Measurements from ENCODE around the gene CCDC51.

The CCDC51 gene

DNA sequence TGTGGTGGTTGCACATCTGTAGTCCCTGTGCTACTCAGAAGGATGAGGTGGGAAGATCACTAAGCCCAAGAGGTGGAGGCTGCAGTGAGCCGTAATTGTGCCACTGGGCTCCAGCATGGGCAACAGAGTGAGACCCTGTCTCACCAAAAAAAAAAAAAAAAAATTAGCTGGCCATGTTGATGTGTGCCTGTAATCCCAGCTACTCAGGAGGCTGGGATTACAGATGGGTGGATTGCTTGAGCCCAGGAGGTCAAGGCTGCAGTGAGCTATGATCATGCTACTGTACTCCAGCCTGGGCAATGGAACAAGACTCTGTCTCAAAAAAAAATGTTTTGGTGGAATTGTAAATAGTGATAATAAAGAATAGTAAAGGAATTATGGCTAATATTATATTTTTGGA lies 16.5 kb upstream of the CCDC51 start:
- Histone ChIP-seq H3K27me3 (ENCODE audit: control insufficient read depth in 5 of 5, insufficient read depth in 4 of 5, low read length in 5 of 5) (no peaks in the 10 kb centered on the region), H3K27ac (ENCODE audit: low read depth, low read length) (no peak overlapping the region), H3K9me3 (ENCODE audit: control insufficient read depth in 5 of 5, low read length in 5 of 5) (no peaks in the 10 kb centered on the region), H3K9ac (ENCODE audit: low read length in 5 of 5) (no peak overlapping the region), H3K36me3 (ENCODE audit: control insufficient read depth in 5 of 5, insufficient read depth in 5 of 5, low read length in 5 of 5) (peaks cover 24 to 84% (median 69%) of the 10 kb centered on the region in 5 donors), H3K4me1 (ENCODE audit: control insufficient read depth in 5 of 5, insufficient read depth in 5 of 5, low read length in 5 of 5) (no peaks in the 10 kb centered on the region), H3K4me3 (ENCODE audit: low read depth in 1 of 5, low read length in 5 of 5) (no peak overlapping the region)

DNA sequence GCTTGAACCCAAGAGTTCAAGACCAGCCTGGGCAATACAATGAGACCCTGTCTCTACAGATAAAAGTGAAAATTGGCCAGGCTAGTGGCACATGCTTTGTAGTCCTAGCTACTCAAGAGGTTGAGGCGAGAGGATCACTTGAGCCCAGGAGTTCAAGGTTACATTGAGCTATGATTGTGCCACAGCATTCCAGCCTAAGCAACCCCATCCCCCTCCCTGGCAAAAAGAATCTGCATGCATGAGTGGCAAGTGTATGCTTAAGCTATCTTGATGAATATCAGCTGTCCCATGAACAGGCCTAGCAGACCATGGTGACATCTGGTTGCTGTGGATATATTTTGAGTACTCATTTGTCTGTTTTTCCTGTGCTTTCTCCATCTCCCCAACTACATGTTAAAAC lies 11.4 kb upstream of the CCDC51 start:
- H3K4me3 ChIP-seq (ENCODE audit: low read depth in 1 of 5, low read length in 5 of 5) = no peak overlapping the region
- H3K27ac ChIP-seq (ENCODE audit: low read depth, low read length) = no peak overlapping the region
- H3K36me3 ChIP-seq (ENCODE audit: control insufficient read depth in 5 of 5, insufficient read depth in 5 of 5, low read length in 5 of 5) = peaks cover 16 to 45% (median 34%) of the 10 kb centered on the region in 5 donors
- H3K9ac ChIP-seq (ENCODE audit: low read length in 5 of 5) = no peak overlapping the region
- H3K9me3 ChIP-seq (ENCODE audit: control insufficient read depth in 5 of 5, low read length in 5 of 5) = no peaks in the 10 kb centered on the region
- peaks cover 0 to 15% (median 13%) of the 10 kb centered on the region in 5 donors for H3K4me1 ChIP-seq (ENCODE audit: control insufficient read depth in 5 of 5, insufficient read depth in 5 of 5, low read length in 5 of 5)
- H3K27me3 ChIP-seq (ENCODE audit: control insufficient read depth in 5 of 5, insufficient read depth in 4 of 5, low read length in 5 of 5) = no peaks in the 10 kb centered on the region

DNA sequence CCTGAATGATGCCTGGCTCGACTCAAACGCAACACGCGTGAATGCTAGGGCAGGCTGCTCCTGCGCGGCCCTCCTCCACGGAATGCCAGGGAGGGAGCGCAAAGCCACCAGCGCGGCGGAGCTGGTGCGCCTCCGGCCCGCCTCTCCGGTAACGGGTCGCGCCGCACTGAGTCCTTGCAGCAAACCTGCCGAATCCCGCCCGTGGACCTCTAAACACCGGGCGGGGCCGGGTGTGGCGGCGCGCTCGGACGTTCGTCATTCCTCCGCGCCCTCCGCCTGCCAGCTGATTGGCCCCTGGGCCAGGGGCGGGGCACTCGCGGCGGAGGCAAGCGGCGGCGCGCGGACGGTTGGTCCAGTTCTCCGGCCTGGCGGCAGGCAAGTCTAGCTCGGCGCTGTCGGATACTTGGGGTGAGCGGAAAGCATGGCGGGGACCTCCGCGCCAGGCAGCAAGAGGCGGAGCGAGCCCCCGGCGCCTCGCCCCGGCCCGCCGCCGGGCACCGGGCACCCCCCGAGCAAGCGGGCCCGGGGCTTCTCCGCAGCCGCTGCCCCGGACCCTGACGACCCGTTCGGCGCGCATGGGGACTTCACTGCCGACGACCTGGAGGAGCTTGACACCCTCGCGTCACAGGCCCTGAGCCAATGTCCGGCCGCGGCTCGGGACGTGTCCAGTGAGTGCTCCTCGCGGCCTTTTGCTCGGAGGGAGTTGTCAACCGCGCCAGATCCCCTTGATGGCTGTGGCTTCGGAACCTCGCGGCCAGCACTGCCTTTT lies 6.7 kb upstream of the CCDC51 start, which contains the start of gene ATRIP:
Gene ATRIP (plus strand): TSS at position 313 of the 769 bp plus-strand sequence. CDS start 109 bp downstream, at position 422.
- Histone ChIP-seq H3K27ac (ENCODE audit: low read depth, low read length) (peak within 1 kb of the TSS; percentile 83), H3K4me3 (ENCODE audit: low read depth in 1 of 5, low read length in 5 of 5) (peak within 1 kb of the TSS; percentile 67 to 92 (median 78)), H3K9me3 (ENCODE audit: control insufficient read depth in 5 of 5, low read length in 5 of 5) (no peaks in the 10 kb centered on the region), H3K4me1 (ENCODE audit: control insufficient read depth in 5 of 5, insufficient read depth in 5 of 5, low read length in 5 of 5) (peaks cover 2 to 28% (median 26%) of the 10 kb centered on the region in 5 donors), H3K27me3 (ENCODE audit: control insufficient read depth in 5 of 5, insufficient read depth in 4 of 5, low read length in 5 of 5) (no peaks in the 10 kb centered on the region), H3K9ac (ENCODE audit: low read length in 5 of 5) (peak within 1 kb of the TSS; percentile 44 to 92 (median 83)), H3K36me3 (ENCODE audit: control insufficient read depth in 5 of 5, insufficient read depth in 5 of 5, low read length in 5 of 5) (peaks cover 1 to 35% (median 24%) of the 10 kb centered on the region in 5 donors)

DNA sequence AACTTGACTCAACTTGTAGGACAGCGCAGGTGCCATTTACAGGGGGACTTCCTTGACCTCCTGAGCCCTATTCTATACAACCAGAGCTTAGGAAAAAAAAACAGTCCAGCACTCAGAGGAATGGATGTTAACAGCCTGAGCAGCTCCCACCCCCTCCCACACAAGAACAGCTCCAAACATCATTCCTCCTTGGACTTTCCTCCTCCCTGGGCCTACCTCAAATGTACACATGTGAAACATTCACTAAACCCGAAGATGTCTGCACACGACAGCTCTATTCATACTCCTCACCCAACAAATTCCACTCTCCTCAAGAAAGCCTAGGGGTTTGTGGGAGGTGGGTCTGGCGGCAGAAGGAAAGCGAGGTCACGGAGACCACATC lies 6.1 kb upstream of the CCDC51 start:
- Histone ChIP-seq H3K27me3 (ENCODE audit: control insufficient read depth in 5 of 5, insufficient read depth in 4 of 5, low read length in 5 of 5) (no peaks in the 10 kb centered on the region), H3K27ac (ENCODE audit: low read depth, low read length) (peak overlapping the region; percentile 83), H3K9me3 (ENCODE audit: control insufficient read depth in 5 of 5, low read length in 5 of 5) (no peaks in the 10 kb centered on the region), H3K4me1 (ENCODE audit: control insufficient read depth in 5 of 5, insufficient read depth in 5 of 5, low read length in 5 of 5) (peaks cover 2 to 34% (median 32%) of the 10 kb centered on the region in 5 donors), H3K36me3 (ENCODE audit: control insufficient read depth in 5 of 5, insufficient read depth in 5 of 5, low read length in 5 of 5) (peaks cover 0 to 32% (median 21%) of the 10 kb centered on the region in 5 donors), H3K9ac (ENCODE audit: low read length in 5 of 5) (peak overlapping the region in 4 of 5 donors; percentile 44 to 92 (median 68)), H3K4me3 (ENCODE audit: low read depth in 1 of 5, low read length in 5 of 5) (peak overlapping the region; percentile 67 to 92 (median 78))

DNA sequence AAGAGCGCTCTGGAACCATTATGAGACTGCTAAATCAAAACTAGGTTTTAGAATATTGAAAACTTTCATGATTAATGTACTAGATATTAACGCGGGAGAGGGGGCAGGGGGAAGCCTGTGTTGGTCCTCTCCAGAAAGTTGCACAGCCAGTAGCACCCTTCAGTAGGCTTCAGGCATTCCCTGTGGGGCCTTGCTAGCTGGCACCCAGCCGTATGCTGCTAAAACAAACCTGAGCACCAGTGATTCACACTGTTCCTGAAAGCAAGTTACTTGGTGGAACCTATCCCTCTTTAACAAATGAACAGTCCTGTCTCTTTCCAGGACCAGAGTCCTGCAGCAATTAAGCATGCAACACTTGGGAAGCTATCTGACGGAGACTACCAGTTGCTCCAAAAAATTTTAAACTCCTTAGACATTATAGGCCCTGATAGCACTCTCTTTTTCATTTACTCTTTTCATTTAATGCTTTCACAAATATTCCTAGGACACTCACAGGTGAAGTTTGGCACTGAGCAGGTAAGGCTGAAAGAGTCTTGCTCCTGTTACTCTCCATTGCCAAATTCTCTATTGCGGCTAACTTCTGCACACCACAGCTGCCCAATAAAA lies 5.5 kb upstream of the CCDC51 start:
- Histone ChIP-seq H3K4me1 (ENCODE audit: control insufficient read depth in 5 of 5, insufficient read depth in 5 of 5, low read length in 5 of 5) (peaks cover 2 to 40% (median 38%) of the 10 kb centered on the region in 5 donors), H3K9ac (ENCODE audit: low read length in 5 of 5) (peak overlapping the region in 2 of 5 donors; percentile 88 to 92), H3K4me3 (ENCODE audit: low read depth in 1 of 5, low read length in 5 of 5) (peak overlapping the region in 1 of 5 donors; percentile 89), H3K27ac (ENCODE audit: low read depth, low read length) (no peak overlapping the region), H3K36me3 (ENCODE audit: control insufficient read depth in 5 of 5, insufficient read depth in 5 of 5, low read length in 5 of 5) (peaks cover 0 to 30% (median 21%) of the 10 kb centered on the region in 5 donors), H3K27me3 (ENCODE audit: control insufficient read depth in 5 of 5, insufficient read depth in 4 of 5, low read length in 5 of 5) (no peaks in the 10 kb centered on the region), H3K9me3 (ENCODE audit: control insufficient read depth in 5 of 5, low read length in 5 of 5) (no peaks in the 10 kb centered on the region)

DNA sequence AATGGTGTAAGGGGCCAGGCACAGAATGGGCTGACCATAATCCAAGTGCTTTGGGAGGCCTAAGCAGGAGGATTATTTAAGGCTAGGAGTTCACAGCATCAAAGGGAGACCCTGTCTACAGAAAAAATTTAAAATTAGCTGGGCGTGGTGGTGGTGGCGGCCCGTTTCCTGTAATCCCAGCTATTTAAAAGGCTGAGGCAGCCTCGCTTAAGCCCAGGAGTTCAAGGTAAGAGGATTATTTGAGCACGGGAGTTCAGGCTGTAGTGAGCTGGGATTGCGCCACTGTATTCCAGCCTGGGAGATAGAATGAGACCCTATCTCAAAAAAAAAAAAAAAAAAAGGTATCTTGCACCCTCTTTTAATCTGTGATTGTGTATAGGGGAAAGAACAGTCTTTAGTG lies 2.0 kb upstream of the CCDC51 start:
- H3K9me3 ChIP-seq (ENCODE audit: control insufficient read depth in 5 of 5, low read length in 5 of 5) = no peaks in the 10 kb centered on the region
- peaks cover 2 to 39% (median 36%) of the 10 kb centered on the region in 5 donors for H3K4me1 ChIP-seq (ENCODE audit: control insufficient read depth in 5 of 5, insufficient read depth in 5 of 5, low read length in 5 of 5)
- peaks cover 0 to 30% (median 21%) of the 10 kb centered on the region in 5 donors for H3K36me3 ChIP-seq (ENCODE audit: control insufficient read depth in 5 of 5, insufficient read depth in 5 of 5, low read length in 5 of 5)
- no peaks in the 10 kb centered on the region for H3K27me3 ChIP-seq (ENCODE audit: control insufficient read depth in 5 of 5, insufficient read depth in 4 of 5, low read length in 5 of 5)
- no peak overlapping the region for H3K4me3 ChIP-seq (ENCODE audit: low read depth in 1 of 5, low read length in 5 of 5)
- peak overlapping the region; percentile 23 for H3K27ac ChIP-seq (ENCODE audit: low read depth, low read length)
- peak overlapping the region in 2 of 5 donors; percentile 32 to 48 for H3K9ac ChIP-seq (ENCODE audit: low read length in 5 of 5)

- peak overlapping the region; percentile 86 for H3K27ac ChIP-seq (ENCODE audit: low read depth, low read length)
- H3K4me3 ChIP-seq (ENCODE audit: low read depth in 1 of 5, low read length in 5 of 5) = peak overlapping the region; percentile 67 to 99 (median 88)
- H3K9me3 ChIP-seq (ENCODE audit: control insufficient read depth in 5 of 5, low read length in 5 of 5) = no peaks in the 10 kb centered on the region
- H3K4me1 ChIP-seq (ENCODE audit: control insufficient read depth in 5 of 5, insufficient read depth in 5 of 5, low read length in 5 of 5) = peaks cover 6 to 33% (median 30%) of the 10 kb centered on the region in 5 donors
- peak overlapping the region; percentile 22 to 93 (median 86) for H3K9ac ChIP-seq (ENCODE audit: low read length in 5 of 5)
- peaks cover 0 to 30% (median 21%) of the 10 kb centered on the region in 5 donors for H3K36me3 ChIP-seq (ENCODE audit: control insufficient read depth in 5 of 5, insufficient read depth in 5 of 5, low read length in 5 of 5)
- H3K27me3 ChIP-seq (ENCODE audit: control insufficient read depth in 5 of 5, insufficient read depth in 4 of 5, low read length in 5 of 5) = no peaks in the 10 kb centered on the region
Measured at GRCh38 chr3:48440590-48440958, 655 bp upstream of the CCDC51 start.

DNA sequence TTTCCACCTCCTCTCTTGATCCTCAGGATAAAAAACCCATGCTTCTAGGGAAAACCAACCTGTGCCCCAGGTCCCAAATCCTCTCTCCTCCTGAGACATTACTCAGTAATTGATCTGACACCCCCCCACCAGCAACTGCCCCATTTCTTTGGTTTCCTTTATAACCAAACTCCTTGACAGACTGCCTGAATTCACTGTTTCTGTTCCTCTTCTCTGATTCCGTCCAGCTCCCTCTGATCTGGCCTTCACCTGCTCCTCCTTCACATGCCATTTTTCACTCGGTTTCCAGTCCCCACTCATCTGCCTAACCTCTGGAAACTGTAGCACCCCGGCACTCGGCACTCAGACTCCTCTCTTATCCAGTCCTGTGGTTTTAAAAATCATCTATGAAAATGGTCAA lies 2.1 kb downstream of the CCDC51 start:
- H3K4me1 ChIP-seq (ENCODE audit: control insufficient read depth in 5 of 5, insufficient read depth in 5 of 5, low read length in 5 of 5) = peaks cover 10 to 50% (median 45%) of the 10 kb centered on the region in 5 donors

DNA sequence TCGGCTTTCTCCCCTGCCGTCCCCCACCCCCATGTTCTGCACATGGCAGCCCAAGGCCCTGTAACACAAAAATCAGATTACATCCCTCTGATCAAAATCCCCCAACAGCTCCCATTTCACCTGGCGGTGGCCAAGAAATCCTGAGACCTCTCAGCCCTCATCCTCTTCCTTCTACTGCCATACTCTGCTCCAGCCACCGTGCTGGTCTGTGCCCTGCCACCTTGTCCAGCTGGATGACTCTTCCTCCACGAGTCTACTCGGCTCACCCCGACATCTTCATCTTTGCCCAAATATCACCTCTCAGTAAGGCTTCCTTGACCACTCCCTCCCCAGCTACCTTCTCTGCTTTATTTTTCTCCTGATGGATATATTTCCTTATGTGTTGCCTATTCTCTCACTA lies 3.1 kb downstream of the CCDC51 start:
- no peaks in the 10 kb centered on the region for H3K9me3 ChIP-seq (ENCODE audit: control insufficient read depth in 5 of 5, low read length in 5 of 5)
- H3K4me3 ChIP-seq (ENCODE audit: low read depth in 1 of 5, low read length in 5 of 5) = no peak overlapping the region
- peaks cover 12 to 47% (median 43%) of the 10 kb centered on the region in 5 donors for H3K4me1 ChIP-seq (ENCODE audit: control insufficient read depth in 5 of 5, insufficient read depth in 5 of 5, low read length in 5 of 5)
- H3K27me3 ChIP-seq (ENCODE audit: control insufficient read depth in 5 of 5, insufficient read depth in 4 of 5, low read length in 5 of 5) = no peaks in the 10 kb centered on the region
- H3K9ac ChIP-seq (ENCODE audit: low read length in 5 of 5) = no peak overlapping the region
- H3K27ac ChIP-seq (ENCODE audit: low read depth, low read length) = no peak overlapping the region
- H3K36me3 ChIP-seq (ENCODE audit: control insufficient read depth in 5 of 5, insufficient read depth in 5 of 5, low read length in 5 of 5) = peaks cover 0 to 25% (median 20%) of the 10 kb centered on the region in 5 donors

More for the DNA sequence above, 2.1 kb downstream of the CCDC51 start:
- no peak overlapping the region for H3K27ac ChIP-seq (ENCODE audit: low read depth, low read length)
- H3K27me3 ChIP-seq (ENCODE audit: control insufficient read depth in 5 of 5, insufficient read depth in 4 of 5, low read length in 5 of 5) = no peaks in the 10 kb centered on the region
- no peak overlapping the region for H3K4me3 ChIP-seq (ENCODE audit: low read depth in 1 of 5, low read length in 5 of 5)
- H3K9ac ChIP-seq (ENCODE audit: low read length in 5 of 5) = no peak overlapping the region
- no peaks in the 10 kb centered on the region for H3K9me3 ChIP-seq (ENCODE audit: control insufficient read depth in 5 of 5, low read length in 5 of 5)
- peaks cover 0 to 23% (median 16%) of the 10 kb centered on the region in 5 donors for H3K36me3 ChIP-seq (ENCODE audit: control insufficient read depth in 5 of 5, insufficient read depth in 5 of 5, low read length in 5 of 5)

GRCh38 chr3:48436477-48436787 lies 3.5 kb downstream of the CCDC51 start:
- H3K9ac ChIP-seq (ENCODE audit: low read length in 5 of 5) = no peak overlapping the region
- H3K27ac ChIP-seq (ENCODE audit: low read depth, low read length) = no peak overlapping the region
- peaks cover 9 to 43% (median 38%) of the 10 kb centered on the region in 5 donors for H3K4me1 ChIP-seq (ENCODE audit: control insufficient read depth in 5 of 5, insufficient read depth in 5 of 5, low read length in 5 of 5)

More at GRCh38 chr3:48436477-48436787, 3.5 kb downstream of the CCDC51 start:
- Histone ChIP-seq H3K9me3 (ENCODE audit: control insufficient read depth in 5 of 5, low read length in 5 of 5) (no peaks in the 10 kb centered on the region), H3K4me3 (ENCODE audit: low read depth in 1 of 5, low read length in 5 of 5) (no peak overlapping the region), H3K36me3 (ENCODE audit: control insufficient read depth in 5 of 5, insufficient read depth in 5 of 5, low read length in 5 of 5) (peaks cover 0 to 25% (median 16%) of the 10 kb centered on the region in 5 donors), H3K27me3 (ENCODE audit: control insufficient read depth in 5 of 5, insufficient read depth in 4 of 5, low read length in 5 of 5) (no peaks in the 10 kb centered on the region)
